Daoy (cell line): Measurements from ENCODE around the gene PDE8B. TPM values are rescaled to one million over a fixed set of nuclear protein-coding genes. Genes with fewer than 3 reads are reported as not detected.
A peak's percentile ranks its signal among the peaks of the same experiment; 100 is the strongest.
"Not testable (repeated sequence)": the region's sequence is repeated elsewhere in the genome, so short reads cannot be mapped to it uniquely, and the experiment has no call there.

ENCODE experiments used
- DNase-seq: peaks from one replicate; pipeline ENCODE4 v3.0.0-alpha.2; 2015; ENCODE audit warnings: low read depth
- total RNA-seq: library from RNA; depleted of rRNA; stranded (reverse); fragments of >200 nt; shearing (Covaris generic); gene quantifications from 2 replicates; pipeline ENCODE4 v1.2.3, GENCODE V29; 2014

Gene PDE8B
- total RNA-seq, 1 experiment from 2014 or later: 0.29 TPM

GRCh38 chr5:77358255-77359205 lies 148.1 kb downstream of the PDE8B start:
- DNase-seq: no peak

- no peak for DNase-seq
These were observed 148.8 kb downstream of the PDE8B start for GRCh38 chr5:77359231-77359630.

- no peak for DNase-seq
These were observed 149.9 kb downstream of the PDE8B start for GRCh38 chr5:77360381-77360780.

- no peak for DNase-seq
These were observed 150.5 kb downstream of the PDE8B start for GRCh38 chr5:77360973-77361372.

GRCh38 chr5:77366717-77367500 lies 156.4 kb downstream of the PDE8B start:
- no peak for DNase-seq

GRCh38 chr5:77367741-77368140 lies 157.3 kb downstream of the PDE8B start:
- peak; percentile 62 for DNase-seq

- no peak for DNase-seq
These were observed 157.9 kb downstream of the PDE8B start for GRCh38 chr5:77368367-77368766.

GRCh38 chr5:77369566-77369965 lies 159.1 kb downstream of the PDE8B start:
- DNase-seq: no peak

GRCh38 chr5:77374686-77375085 lies 164.2 kb downstream of the PDE8B start:
- no peak for DNase-seq

- DNase-seq: no peak
These were observed 166.3 kb downstream of the PDE8B start for GRCh38 chr5:77376609-77377300.

- DNase-seq: no peak
These were observed 169.1 kb downstream of the PDE8B start for GRCh38 chr5:77379558-77380061.

- DNase-seq: no peak
These were observed 170.2 kb downstream of the PDE8B start for GRCh38 chr5:77380636-77381035.

- not testable (repeated sequence) for DNase-seq
These were observed 172.9 kb downstream of the PDE8B start for GRCh38 chr5:77383336-77383735.

GRCh38 chr5:77386340-77386739 lies 175.9 kb downstream of the PDE8B start:
- DNase-seq: not testable (repeated sequence)

GRCh38 chr5:77389746-77390145 lies 179.3 kb downstream of the PDE8B start:
- no peak for DNase-seq

GRCh38 chr5:77390221-77390620 lies 179.7 kb downstream of the PDE8B start:
- DNase-seq: no peak

GRCh38 chr5:77390795-77391194 lies 180.3 kb downstream of the PDE8B start:
- DNase-seq: peak; percentile 84

GRCh38 chr5:77391240-77391765 lies 180.8 kb downstream of the PDE8B start:
- no peak for DNase-seq

- DNase-seq: no peak
These were observed 183.7 kb downstream of the PDE8B start for GRCh38 chr5:77394064-77394715.

- no peak for DNase-seq
These were observed 185.5 kb downstream of the PDE8B start for GRCh38 chr5:77396017-77396416.

- peak; percentile 35 for DNase-seq
These were observed 187.3 kb downstream of the PDE8B start for GRCh38 chr5:77397686-77398292.
